K562 (cell line): Measurements from ENCODE around the gene NACC1. TPM values are rescaled to one million over a fixed set of nuclear protein-coding genes. Genes with fewer than 3 reads are reported as not detected.

Source experiments
- CEBPB ChIP-seq: fragments of 450-650 bp; IDR thresholded peaks from 2 replicates; pipeline ENCODE4 v1.6.1; 2016; ENCODE audit warnings: missing genetic modification characterization, missing compliant biosample characterization
- ETS2 ChIP-seq: IDR thresholded peaks from 2 replicates; pipeline ENCODE4 v1.6.1; 2016; ENCODE audit warnings: borderline replicate concordance, missing genetic modification characterization, mild to moderate bottlenecking, moderate library complexity, missing compliant biosample characterization; ENCODE audit not compliant: poor library complexity, severe bottlenecking
- FOSL1 ChIP-seq: fragments of 200-800 bp; sonication (Bioruptor generic); conservative IDR thresholded peaks from 2 replicates; pipeline ENCODE4 v1.6.1; 2016; ENCODE audit warnings: missing genetic modification characterization, missing compliant biosample characterization
- HBP1 ChIP-seq: fragments of 450-650 bp; formaldehyde crosslinking; IDR thresholded peaks from 2 replicates; pipeline ENCODE4 v1.4.0; 2022; ENCODE audit warnings: missing genetic modification characterization
- HDAC1 ChIP-seq, 2 experiments: fragments of 450-650 bp; IDR thresholded peaks; 2 replicates each; pipeline ENCODE4 v1.6.1; 2016 to 2017; ENCODE audit warnings: inconsistent platforms in 1 of 2, mild to moderate bottlenecking in 1 of 2, moderate library complexity in 1 of 2
- HDGF ChIP-seq: fragments of 450-650 bp; IDR thresholded peaks from 2 replicates; pipeline ENCODE4 v1.6.1; 2016
- HLTF ChIP-seq: fragments of 450-650 bp; IDR thresholded peaks from 2 replicates; pipeline ENCODE4 v1.6.1; 2016
- JUND ChIP-seq, 2 experiments: IDR thresholded peaks; 2 replicates in 1 of 2; 3 replicates in 1 of 2; pipeline ENCODE4 v1.6.1; 2011; ENCODE audit warnings: borderline replicate concordance in 2 of 2, low read depth in 2 of 2, low read length in 2 of 2, improper control_type of control experiment in 1 of 2, missing biosample characterization in 1 of 2, missing genetic modification characterization in 1 of 2, missing genetic modification reagents in 1 of 2
- KLF16 ChIP-seq: IDR thresholded peaks from 2 replicates; pipeline ENCODE4 v1.6.1; 2016; ENCODE audit warnings: antibody characterized with exemption
- MAFG ChIP-seq: fragments of 450-650 bp; conservative IDR thresholded peaks from 2 replicates; pipeline ENCODE4 v1.6.1; 2016; ENCODE audit warnings: missing genetic modification characterization, missing compliant biosample characterization
- NR1H2 ChIP-seq: sonication (generic); formaldehyde crosslinking; IDR thresholded peaks from 2 replicates; pipeline ENCODE4 v1.4.0; 2020; ENCODE audit warnings: mild to moderate bottlenecking, missing genetic modification reagents
- NRF1 ChIP-seq, 2 experiments: fragments of 450-650 bp; IDR thresholded peaks in 1 of 2; conservative IDR thresholded peaks in 1 of 2; 2 replicates each; pipeline ENCODE4 v1.6.1; 2014; ENCODE audit warnings: mild to moderate bottlenecking in 2 of 2
- OTX1 ChIP-seq: fragments of 450-650 bp; formaldehyde crosslinking; IDR thresholded peaks from 2 replicates; pipeline ENCODE4 v1.4.0; 2022; ENCODE audit warnings: mild to moderate bottlenecking
- PHF20 ChIP-seq: fragments of 450-650 bp; IDR thresholded peaks from 2 replicates; pipeline ENCODE4 v1.6.1; 2018; ENCODE audit not compliant: partially characterized antibody
- RFX1 ChIP-seq: fragments of 450-650 bp; IDR thresholded peaks from 2 replicates; pipeline ENCODE4 v1.6.1; 2016; ENCODE audit warnings: mild to moderate bottlenecking, moderate library complexity
- SMAD2 ChIP-seq: fragments of 150-350 bp; IDR thresholded peaks from 2 replicates; pipeline ENCODE4 v1.6.1; 2014; ENCODE audit warnings: low read depth, mild to moderate bottlenecking, low read length
- STAT6 ChIP-seq: sonication (generic); formaldehyde crosslinking; IDR thresholded peaks from 2 replicates; pipeline ENCODE4 v1.8.1; 2023; ENCODE audit warnings: mild to moderate bottlenecking, missing genetic modification reagents
- ZNF121 ChIP-seq: sonication (generic); formaldehyde crosslinking; conservative IDR thresholded peaks from 2 replicates; pipeline ENCODE4 v1.8.0; 2022; ENCODE audit warnings: missing genetic modification reagents
- ZNF165 ChIP-seq: fragments of 250-450 bp; sonication (Bioruptor Pico); IDR thresholded peaks from 2 replicates; pipeline ENCODE4 v1.4.0; 2020; ENCODE audit warnings: borderline replicate concordance
- ZNF175 ChIP-seq: fragments of 200-800 bp; sonication (Bioruptor generic); IDR thresholded peaks from 2 replicates; pipeline ENCODE4 v1.6.1; 2016; ENCODE audit warnings: low read depth, mild to moderate bottlenecking, missing genetic modification characterization, missing compliant biosample characterization
- ZNF511 ChIP-seq: sonication (generic); formaldehyde crosslinking; IDR thresholded peaks from 2 replicates; pipeline ENCODE4 v1.8.0; 2022; ENCODE audit warnings: mild to moderate bottlenecking, missing genetic modification reagents
- ZNF766 ChIP-seq: fragments of 200-800 bp; sonication (Bioruptor generic); conservative IDR thresholded peaks from 2 replicates; pipeline ENCODE4 v1.6.1; 2016; ENCODE audit warnings: missing genetic modification characterization, missing compliant biosample characterization
- polyA plus RNA-seq, 8 experiments: library from polyadenylated mRNA; depleted of rRNA in 4 of 8; stranded (reverse) in 5 of 8; unstranded in 3 of 8; fragments of >200 nt; fragmentation: Nextera tagmentation in 2 of 8; fragmentation: Illumina TruSeq in 1 of 8; extraction: Ambion mirVana in 2 of 8; extraction: Trizol in 1 of 8; gene quantifications; 2 replicates each; pipeline versions ENCODE4 v1.2.1 to v1.2.3, GENCODE V29; 2011 to 2014; ENCODE audit warnings: inconsistent platforms in 1 of 8, missing spikeins in 1 of 8
- total RNA-seq, 7 experiments: library from RNA; depleted of rRNA in 6 of 7; stranded (reverse); fragments of >200 nt in 6 of 7; fragmentation: Illumina TruSeq in 2 of 7; extraction: Trizol in 2 of 7; gene quantifications; 2 replicates each; pipeline versions ENCODE4 v1.2.1 to v1.2.3, GENCODE V29; 2011 to 2021; ENCODE audit warnings: low replicate concordance in 1 of 7
- TF ChIP-seq, protein P1 (sequence below): fragments of 200-800 bp; sonication (Bioruptor generic); IDR thresholded peaks from 2 replicates; pipeline ENCODE4 v1.6.1; 2017; ENCODE audit warnings: missing genetic modification characterization, missing compliant biosample characterization

NACC1 gene
- total and polyA plus RNA-seq, 9 of the 15 experiments (the other 6 are each of a cell fraction or from before 2014, with no cell fraction given), result 0.04 to 96.6 (median 25.8) TPM

DNA sequence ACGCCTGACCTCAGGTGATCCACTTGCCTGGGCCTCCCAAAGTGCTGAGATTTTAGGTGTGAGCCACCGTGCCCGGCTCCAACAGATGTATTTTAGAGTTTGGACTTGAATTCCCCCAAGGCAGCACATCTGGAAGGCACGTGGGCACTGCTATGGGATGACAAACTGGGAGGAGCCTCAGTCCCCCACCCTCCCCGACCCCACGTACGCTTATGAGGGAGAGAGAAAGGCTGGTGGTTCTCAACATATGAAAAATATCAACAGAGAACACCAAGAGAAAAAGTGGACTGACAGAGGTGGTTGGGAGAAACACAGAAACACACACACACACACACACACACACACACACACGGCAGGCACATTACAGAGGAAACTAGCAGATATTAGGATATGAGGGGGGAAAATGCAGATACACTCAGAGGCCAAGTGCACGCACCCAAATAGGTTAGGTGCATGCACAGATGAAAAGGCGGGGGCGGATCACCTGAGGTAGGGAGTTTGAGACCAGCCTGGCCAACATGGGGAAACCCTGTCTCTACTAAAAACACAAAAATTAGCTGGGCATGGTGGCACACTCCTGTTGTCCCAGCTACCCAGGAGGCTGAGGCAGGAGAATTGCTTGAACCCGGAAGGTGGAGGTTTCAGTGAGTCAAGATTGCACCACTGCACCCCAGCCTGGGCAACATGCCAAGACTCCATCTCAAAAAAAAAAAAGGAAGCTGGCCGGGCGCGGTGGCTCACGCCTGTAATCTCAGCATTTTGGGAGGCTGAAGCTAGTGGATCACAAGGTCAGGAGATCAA is 28.9 kb downstream of the NACC1 start (continued):
- no peak for TF ChIP-seq ETS2 (tag)
- no peak for TF ChIP-seq KLF16
- TF ChIP-seq STAT6, result no peak
- TF ChIP-seq JUND (IDR thresholded peaks at IDR 0.05; ENCODE audit: borderline replicate concordance, low read depth, low read length), result peak; percentile 34; the same call in 1 of the 2 replicates
- no peak for TF ChIP-seq JUND (tag; IDR thresholded peaks at IDR 0.05; ENCODE audit: borderline replicate concordance, low read depth, low read length)
- TF ChIP-seq FOSL1 (tag), result peak; percentile 55
- no peak for TF ChIP-seq ZNF121 (CRISPR knock-in tag)
- 0 out of 4 replicates have a peak, but pooled peaks of 1 of the 2 experiments have one; percentile 9 for TF ChIP-seq NRF1 (conservative IDR thresholded peaks at IDR 0.05 in 1 of 2, IDR thresholded peaks at IDR 0.05 in 1 of 2)
- TF ChIP-seq SMAD2, result no peak
- TF ChIP-seq ZNF165 (CRISPR knock-in tag), result no peak
- 0 out of 2 replicates have a peak, but pooled peaks have one; percentile 29 for TF ChIP-seq OTX1 (CRISPR knock-in tag)
- no peak for TF ChIP-seq ZNF511 (CRISPR knock-in tag)
- peak; percentile 78 for TF ChIP-seq ZNF766 (CRISPR knock-in tag)
- TF ChIP-seq HDAC1 (IDR thresholded peaks at IDR 0.05), result no peak; a peak in 1 of 4 replicates
- TF ChIP-seq MAFG, result no peak
- TF ChIP-seq, protein P1, sequence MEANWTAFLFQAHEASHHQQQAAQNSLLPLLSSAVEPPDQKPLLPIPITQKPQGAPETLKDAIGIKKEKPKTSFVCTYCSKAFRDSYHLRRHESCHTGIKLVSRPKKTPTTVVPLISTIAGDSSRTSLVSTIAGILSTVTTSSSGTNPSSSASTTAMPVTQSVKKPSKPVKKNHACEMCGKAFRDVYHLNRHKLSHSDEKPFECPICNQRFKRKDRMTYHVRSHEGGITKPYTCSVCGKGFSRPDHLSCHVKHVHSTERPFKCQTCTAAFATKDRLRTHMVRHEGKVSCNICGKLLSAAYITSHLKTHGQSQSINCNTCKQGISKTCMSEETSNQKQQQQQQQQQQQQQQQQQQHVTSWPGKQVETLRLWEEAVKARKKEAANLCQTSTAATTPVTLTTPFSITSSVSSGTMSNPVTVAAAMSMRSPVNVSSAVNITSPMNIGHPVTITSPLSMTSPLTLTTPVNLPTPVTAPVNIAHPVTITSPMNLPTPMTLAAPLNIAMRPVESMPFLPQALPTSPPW (CRISPR knock-in tag), result no peak
- no peak for TF ChIP-seq PHF20
- no peak for TF ChIP-seq ZNF175 (CRISPR knock-in tag)
- peak; percentile 70; the same call in 1 of the 2 replicates for TF ChIP-seq HBP1 (CRISPR knock-in tag)
- no peak for TF ChIP-seq RFX1
- TF ChIP-seq HLTF, result no peak
- no peak for TF ChIP-seq NR1H2 (CRISPR knock-in tag)
- peak; percentile 59; the same call in 1 of the 2 replicates for TF ChIP-seq HDGF
- TF ChIP-seq CEBPB, result peak; percentile 93
